T-helper 1 cell treated with Interleukin-12 subunit alpha and Interleukin-12 subunit beta and Interleukin-4 antibody, amounts not matched to agents 30 ng/mL and 1 ng/mL, for 36 hours (primary cell): Measurements from ENCODE around the gene PKN1. TPM values are rescaled to one million over a fixed set of nuclear protein-coding genes. Genes with fewer than 3 reads are reported as not detected.

Source experiments
- intact Hi-C: fragments of 100-400 bp; cut with micrococcal nuclease; formaldehyde crosslinking; loops from one replicate; pipeline ENCODE4 v1.15.1; 2024
- total RNA-seq: library from RNA; stranded (reverse); gene quantifications from 2 replicates; pipeline ENCODE4 v1.2.3, GENCODE V29; 2022

The PKN1 gene
- total RNA-seq, 1 donor from 2014 or later: 200 TPM

DNA sequence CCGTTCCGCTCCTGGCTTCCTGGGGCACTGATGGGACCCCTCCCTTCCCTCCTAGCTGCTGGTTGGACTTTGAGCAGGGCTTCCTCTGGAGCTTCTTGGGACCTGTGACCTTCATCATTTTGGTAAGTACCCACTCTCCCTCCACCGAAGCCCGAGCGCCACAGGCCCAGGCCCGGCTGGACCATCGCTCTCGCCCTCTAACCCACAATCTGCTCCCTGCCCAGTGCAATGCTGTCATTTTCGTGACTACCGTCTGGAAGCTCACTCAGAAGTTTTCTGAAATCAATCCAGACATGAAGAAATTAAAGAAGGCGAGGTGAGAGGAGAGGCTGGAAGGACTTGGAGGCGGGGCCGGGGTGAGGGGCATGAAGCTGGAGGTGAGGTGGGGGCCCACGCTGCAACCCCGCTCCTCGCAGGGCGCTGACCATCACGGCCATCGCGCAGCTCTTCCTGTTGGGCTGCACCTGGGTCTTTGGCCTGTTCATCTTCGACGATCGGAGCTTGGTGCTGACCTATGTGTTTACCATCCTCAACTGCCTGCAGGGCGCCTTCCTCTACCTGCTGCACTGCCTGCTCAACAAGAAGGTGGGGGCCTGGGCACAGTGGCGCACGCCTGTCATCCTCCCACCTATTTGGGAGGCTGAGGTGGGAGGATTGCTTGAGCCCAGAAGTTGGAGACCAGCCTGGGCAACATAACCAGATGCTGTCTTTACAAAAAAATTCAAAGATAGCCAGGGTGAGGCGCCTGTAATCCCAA lies 26.3 kb upstream of the PKN1 start:
- intact Hi-C loops: loop anchor here (1.0 kb wide), 5 partner anchors 11 to 270 kb away; no protein-coding TSS in a partner anchor

DNA sequence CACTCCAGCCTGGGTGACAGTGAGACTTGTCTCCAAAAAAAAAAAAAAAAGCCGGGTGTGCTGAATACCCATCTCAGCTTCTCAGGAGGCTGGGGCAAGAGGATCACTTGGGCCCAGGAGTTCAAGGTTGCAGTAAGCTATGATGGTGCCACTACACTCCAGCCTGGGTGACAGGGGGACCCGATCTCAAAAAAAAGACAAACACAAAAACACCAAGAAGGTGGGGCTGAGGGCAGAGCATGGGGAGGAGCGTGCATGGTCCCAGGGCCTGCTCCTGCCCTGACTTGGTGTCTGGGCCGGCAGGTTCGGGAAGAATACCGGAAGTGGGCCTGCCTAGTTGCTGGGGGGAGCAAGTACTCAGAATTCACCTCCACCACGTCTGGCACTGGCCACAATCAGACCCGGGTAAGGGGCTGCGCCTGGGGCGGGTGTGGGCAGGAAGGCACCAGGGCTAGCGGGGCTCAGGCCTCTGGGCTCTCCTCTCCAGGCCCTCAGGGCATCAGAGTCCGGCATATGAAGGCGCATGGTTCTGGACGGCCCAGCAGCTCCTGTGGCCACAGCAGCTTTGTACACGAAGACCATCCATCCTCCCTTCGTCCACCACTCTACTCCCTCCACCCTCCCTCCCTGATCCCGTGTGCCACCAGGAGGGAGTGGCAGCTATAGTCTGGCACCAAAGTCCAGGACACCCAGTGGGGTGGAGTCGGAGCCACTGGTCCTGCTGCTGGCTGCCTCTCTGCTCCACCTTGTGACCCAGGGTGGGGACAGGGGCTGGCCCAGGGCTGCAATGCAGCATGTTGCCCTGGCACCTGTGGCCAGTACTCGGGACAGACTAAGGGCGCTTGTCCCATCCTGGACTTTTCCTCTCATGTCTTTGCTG lies 25.3 kb upstream of the PKN1 start:
- intact Hi-C loops: no loop called here

DNA sequence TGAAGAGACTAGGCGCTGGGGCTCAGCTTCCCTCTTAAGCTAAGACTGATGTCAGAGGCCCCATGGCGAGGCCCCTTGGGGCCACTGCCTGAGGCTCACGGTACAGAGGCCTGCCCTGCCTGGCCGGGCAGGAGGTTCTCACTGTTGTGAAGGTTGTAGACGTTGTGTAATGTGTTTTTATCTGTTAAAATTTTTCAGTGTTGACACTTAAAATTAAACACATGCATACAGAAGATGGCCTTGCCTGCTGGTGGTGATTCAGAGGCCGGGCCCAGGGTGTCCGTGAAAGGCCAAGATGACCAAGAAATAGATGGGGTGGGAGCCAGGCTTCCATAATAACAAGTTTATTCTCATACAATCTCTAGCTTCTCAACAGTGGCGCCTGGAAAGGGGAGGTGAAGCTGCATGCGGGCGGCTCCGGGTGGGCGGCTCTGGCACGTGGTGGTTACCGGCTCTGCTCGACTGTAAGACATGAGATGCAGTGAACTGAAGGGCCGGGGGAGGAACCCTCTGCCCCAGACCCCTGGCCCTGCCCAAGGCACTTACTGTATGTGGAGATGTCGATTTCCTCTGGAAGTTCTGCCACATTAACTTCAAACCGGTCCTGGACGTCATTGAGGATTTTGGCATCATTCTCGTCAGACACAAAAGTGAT lies 24.5 kb upstream of the PKN1 start:
- intact Hi-C loops: no loop called here

DNA sequence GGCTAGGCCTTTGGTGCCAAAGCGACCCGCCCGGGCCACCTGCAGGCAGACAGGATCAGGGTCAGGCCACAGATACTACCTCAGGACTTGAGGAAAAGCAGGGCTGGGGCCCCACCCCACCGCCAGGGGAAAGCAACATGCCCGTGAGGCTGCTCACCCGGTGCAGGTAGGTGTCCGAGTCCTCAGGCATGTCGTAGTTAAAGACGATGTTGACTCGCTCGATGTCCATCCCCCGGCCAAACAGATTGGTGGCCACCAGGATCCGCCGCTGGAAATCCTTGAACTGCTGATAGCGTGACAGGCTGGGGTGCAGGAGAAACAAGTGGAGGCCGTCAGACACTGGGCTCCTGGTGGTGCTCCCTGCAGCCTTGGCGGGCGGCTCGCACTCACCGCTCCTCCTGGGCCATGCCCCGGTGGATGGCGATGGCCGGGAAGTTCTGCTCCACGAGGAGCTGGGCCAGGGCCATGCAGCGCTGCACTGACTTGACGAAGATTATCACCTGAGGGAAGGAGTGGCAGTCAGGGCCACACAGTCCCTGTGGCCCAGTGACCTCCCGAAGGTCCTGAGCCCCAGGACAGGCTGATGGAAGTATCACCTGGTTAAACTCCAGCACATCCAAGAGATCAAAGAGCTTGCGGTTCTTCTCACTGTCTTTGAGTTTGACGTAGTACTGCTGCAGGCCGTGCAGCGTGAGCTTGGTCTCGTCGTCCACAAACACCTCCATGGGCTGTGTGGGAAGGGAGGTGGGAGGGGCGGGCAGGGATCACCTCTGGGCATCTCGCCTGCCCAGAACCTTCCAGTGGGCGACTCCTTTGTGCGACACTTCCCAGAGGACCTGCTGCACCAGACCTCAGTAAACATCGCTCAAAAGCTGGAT lies 23.7 kb upstream of the PKN1 start:
- intact Hi-C loops: no loop called here

DNA sequence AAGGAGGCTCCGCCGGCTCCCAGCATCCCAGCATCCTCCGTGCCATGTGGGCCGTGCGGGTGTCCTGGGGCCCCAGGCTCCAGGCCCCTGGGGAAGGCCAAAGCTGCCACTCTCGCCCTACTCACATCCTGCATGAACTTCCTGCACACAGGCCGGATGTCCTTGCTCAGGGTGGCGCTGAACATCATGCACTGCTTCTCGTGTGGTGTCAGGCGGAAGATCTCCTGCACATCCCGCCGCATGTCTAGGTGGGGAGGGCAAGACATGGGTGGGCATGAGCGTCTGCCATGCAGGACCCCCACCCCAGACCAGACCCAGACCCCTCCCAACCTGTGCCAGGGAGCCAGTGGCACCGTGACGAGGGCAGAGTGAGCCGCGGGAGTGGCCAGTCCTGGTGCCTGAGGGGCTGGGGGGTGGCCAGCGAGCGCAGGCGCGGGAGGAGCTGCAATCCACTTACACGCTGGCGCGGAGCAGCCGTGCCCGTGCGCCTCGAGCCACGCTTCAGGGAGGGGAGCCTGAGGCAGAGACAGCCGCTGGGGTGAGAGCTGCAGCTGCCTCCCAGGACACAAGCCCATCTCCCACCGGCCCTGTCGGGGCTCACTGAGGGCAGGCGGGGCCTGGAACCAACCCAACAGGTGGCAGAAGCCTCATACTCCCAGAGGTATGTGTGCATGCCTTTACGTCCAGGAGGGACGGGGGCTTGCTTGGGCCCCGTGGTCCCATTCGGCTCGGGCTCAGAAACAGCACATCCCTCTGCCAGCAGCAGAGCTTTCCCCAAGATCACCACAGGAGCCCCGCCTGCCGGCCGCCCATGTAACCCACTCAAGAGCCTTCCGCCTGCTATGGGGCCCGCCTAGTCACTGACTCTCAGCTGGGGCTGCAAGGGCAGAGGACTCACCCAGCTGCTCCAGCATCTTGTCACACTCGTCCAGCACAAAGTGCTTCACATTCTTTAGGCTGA lies 22.7 kb upstream of the PKN1 start:
- intact Hi-C loops: no loop called here

DNA sequence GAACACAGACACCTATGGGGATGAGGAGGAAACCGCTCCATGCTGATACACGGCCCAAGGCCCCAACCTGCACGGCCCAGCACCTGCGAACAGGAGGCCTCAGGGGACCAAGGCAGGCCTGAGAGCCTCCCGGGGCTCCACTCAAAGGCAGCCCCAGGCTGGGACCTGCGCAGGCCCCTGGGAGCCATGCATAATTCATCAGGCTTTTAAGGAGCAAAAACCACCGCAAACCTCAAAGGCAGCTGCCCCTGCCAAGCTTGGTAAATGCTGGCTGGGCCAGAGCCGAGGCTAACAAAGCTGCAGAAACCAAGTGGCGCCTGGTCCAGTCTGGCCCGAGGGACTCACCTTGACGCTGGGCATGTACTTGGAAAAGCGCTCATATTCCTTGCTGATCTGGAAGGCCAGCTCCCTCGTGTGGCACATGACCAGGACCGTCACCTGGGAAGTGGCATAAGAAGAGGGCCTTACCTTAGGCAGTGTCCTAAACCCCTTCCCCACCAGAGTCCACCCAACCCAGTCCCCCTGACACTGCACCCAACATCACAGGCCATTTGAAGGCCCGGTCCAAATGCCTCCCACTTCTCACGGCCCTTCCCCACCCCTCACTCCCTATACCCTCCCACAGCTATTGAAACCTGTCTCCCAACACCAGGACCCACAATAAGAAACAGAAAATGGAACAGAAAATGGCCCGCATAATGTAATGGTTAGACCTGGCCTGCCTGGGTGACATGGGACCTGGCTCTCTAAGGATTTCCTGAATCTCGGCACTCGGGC lies 21.8 kb upstream of the PKN1 start:
- intact Hi-C loops: no loop called here

DNA sequence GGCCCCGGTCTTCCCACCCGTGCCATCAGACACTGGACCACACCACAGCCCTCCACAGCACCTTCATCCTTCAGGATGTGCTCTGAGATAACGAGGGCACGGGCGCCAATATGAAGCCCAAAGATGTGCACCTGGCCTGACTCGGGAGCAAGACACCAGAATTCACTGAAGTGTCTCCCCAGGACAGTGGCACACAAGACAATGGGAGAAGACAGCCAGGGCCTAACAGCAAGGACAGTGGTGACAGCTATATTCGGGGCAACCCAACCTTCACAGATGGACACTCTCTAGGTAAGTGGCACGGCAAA lies 21.2 kb upstream of the PKN1 start:
- intact Hi-C loops: no loop called here

DNA sequence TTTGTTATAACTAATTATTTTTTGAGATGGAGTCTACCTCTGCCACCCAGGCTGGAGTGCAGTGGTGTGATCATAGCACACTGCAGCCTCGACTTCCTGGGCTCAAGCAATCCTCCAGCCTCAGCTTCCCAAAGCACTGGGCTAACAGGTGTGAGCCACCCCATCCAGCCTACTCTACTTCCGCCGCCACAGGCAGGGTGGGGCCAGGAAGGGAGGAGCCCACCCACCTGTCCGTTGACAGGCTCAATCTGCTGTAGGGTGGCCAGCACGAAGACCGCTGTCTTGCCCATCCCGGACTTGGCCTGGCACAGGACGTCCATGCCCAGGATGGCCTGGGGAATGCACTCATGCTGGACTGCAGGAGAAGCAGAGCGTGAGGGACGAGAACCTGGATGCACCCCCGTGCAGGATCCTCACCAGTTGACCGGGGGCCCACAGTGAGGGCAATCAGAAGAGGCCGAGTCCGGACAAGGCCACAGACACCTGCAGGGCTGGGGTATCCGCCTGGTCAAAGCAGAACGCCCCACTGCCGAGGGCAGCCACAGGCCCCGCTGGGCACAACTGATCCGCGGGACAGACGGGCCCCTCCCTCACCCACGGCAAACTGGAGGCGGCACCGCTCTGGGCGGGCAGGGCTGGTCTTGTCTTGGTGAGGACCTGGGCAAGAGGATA lies 20.6 kb upstream of the PKN1 start:
- intact Hi-C loops: no loop called here

DNA sequence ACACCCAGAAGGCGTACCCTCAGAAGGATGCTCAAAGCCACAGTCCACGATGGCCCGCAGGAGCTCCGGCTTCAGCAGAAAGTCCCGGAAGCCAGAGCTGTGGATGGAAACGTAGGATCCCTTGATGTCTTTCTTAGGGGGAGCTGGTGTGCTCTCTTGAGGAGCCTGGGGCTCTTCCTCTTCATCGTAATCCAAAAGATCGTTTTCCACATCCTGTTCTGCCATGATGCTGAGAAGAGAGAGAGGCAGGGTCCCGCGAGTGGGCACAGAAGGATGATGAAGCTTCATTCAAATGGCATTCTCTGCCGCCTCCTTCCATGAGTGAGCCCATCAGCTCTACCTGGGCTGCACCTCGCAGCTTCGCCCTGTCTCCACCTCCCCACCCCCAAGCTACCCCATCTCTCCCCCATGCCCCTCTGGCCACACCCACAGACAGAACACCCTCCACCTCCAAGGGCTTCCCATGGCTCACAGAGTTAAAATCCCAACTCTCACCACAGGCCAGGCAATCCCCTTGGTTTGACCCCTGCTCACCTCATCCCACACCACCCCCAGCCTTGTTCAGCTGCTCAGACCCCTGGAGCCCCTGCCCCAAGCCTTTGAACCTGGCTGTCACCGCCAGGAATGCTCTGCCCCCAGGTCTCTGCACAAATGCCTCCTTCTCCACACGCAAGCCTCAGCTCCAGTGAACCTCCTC lies 20.0 kb upstream of the PKN1 start:
- intact Hi-C loops: no loop called here

DNA sequence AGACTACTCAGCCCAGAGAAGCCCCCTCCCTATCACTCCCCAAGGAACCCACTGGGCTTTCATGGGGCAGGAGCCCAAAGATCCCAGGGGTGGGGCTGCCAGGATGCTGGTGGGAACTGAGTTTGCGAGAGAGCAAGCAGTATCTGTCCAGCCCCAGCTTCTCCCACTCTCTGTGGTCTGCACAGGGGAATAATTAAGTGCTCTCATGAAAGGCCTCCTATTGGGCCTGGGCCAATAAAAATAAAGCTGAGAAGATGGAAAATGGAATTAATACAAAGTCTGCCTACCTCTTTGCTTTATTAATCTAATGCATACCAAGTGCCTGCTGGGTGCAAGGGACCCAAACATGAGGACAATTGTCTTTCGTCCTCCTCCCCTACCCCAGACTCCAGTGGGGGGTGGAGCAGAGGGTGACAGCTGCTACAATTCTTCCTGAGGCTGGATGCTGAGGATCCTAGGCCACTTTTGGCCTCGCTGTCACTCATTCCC lies 19.4 kb upstream of the PKN1 start:
- intact Hi-C loops: no loop called here

DNA sequence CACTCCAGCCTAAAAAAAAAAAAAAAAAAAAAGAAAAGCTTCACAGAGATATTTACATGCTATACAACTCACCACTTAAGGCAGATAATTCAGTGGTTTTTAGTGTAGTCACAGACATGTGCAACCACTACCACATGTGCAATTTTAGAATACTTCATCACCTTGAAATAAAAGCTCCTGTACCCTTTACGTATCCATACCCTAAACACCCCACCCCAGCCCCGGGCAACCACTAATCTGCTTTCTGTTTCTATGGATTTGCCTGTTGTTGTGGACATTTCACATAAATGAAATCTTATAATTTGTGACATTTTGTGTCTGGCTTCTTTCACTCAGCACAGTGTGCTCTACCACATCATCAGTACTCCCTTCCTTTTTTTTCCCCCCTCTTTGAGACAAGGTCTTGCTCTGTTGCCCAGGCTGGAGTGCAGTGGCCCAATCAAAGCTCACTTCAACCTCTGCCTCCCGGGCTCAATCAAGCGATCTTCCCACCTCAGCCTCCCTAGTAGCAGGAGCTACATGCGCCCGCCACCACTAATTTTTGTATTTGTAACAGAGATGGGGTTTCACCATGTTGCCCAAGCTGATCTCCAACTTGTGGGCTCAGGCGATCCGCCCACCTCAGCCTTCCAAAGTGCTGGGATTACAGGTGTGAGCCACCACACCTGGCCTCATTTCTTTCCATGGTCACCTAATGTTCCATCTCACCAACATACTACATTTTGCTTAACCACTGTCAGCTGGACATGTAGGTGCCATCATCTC lies 18.0 kb upstream of the PKN1 start:
- intact Hi-C loops: loop anchor here (5.0 kb wide), 1 partner anchor 533 kb away; no protein-coding TSS in a partner anchor

DNA sequence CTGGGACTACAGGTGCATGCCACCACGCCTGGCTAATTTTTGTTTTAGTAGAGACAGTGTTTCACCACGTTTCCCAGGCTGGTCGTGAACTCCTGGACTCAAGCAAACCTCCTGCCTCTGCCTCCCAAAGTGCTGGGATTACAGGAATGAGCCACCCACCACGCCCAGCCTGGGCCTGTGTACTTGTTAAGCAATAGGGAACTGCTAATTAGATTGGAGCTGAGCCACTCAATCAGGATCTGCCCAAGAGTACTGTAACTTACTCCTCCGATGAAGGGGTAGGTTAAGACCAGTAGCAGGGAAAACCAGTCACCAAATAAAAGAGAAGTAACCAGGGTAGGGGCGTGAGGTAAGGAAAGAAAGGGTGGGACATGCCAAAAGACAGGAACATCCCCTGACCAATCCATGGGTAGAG lies 16.3 kb upstream of the PKN1 start:
- intact Hi-C loops: loop anchor here (5.0 kb wide), 1 partner anchor 535 kb away; no protein-coding TSS in a partner anchor

DNA sequence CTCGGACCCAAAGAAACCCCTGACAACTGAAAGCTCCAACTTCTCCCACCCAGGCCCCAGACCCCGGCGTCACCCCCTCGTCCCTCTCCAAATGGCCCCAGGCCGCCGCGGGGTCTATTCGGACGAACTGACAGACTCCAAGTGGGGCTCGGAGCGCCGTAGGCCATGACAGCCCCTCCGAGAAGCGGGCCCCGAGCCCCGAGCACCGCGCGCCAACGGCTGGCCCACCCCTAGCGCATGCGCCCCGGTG lies 14.3 kb upstream of the PKN1 start:
- intact Hi-C loops: loop anchor here (1.0 to 5.0 kb wide), 10 partner anchors 12 to 1266 kb away; partner anchors contain the start of genes DNAJB1 and TECR

DNA sequence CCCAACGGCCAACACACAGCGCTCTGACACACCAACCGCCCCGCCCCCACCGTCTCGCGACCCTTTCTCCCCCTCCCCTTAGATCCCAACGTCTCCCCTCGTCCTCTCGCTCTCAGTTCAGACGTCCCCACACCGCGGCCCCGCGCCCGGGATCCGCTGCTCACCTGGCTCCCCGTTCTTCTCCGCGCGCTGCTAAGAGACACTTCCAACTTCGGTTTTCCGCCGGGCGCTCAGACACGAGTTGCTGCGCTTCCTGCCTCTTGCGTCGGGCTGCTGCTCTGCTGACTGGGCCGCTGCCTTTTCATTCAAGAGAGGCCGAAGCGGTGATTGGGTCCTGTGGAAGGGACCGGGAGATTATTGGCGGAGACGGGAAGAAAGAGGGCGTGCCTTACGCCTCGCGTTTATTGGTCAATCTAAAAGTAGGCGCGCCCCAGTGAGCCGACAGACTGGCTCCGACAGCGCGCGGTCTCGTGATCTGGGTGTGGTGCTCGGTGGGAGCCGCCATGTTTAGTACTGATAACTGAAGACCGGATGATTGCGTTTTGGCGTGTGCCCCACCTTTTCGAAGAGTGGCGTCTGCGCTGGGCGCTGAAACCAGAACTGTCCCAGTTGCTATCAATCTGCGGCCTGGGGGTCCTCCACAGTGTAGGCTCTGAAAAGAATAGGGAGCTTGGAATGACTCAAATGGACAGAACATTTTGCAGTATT lies 13.8 kb upstream of the PKN1 start, which contains the start of gene DDX39A:
DDX39A (minus strand) TSS at position 236 of the 708 bp plus-strand sequence. CDS start 6,121 bp downstream, outside the sequence.
- intact Hi-C loops: loop anchor here (1.0 to 5.0 kb wide), 9 partner anchors 13 to 1266 kb away; partner anchors contain the start of genes DNAJB1 and TECR

DNA sequence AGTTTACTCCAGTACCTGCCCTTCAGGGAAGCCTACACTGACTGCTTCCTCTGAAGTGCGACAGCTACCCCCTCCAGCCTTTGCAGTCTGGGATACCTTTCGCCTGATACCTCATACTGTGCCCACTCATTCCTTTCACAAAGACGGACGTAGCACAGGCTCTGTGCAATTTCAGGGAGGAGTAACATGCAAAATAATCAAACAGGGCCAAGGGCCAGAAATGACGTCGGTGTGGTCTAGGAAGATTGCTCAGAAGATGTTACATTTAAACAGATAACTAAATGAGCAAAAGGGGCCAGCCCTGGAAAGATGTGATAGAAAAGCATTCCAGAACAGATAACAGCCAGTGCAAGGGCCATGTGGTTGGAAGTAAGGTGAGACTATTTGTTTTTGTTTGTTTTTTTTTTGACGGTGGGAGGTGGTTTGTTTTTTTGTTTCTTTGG lies 7.4 kb upstream of the PKN1 start:
- intact Hi-C loops: no loop called here

DNA sequence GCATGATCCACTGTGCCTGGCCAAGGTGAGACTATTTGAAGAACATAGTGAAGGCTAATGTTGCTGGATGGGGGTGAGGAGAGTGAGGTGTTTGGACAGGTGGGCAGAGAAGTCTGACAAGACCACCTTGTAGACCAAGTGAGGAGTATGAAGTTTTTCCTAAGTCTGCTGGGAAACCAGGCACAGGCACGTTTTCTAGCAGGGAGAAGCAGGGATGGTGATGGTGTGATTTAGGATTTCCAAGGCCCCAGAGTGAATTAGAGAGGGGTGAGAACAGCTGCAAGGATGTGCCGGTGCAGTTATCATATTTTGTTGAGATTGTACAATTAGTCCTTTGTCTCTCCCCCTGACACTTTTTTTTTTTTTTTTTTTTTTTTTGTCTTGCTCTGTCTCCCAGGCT lies 5.6 kb upstream of the PKN1 start:
- intact Hi-C loops: no loop called here
